Activated CD4-positive, alpha-beta T cell treated with anti-CD3 and anti-CD28 coated beads, Interleukin-2, amount 10 ng/mL, durations not matched to agents 24 days and 14 days (primary cell): ENCODE measurements around the gene TAF11L7. TPM values are rescaled to one million over a fixed set of nuclear protein-coding genes. Genes with fewer than 3 reads are reported as not detected.

Experiments used
- total RNA-seq: library from RNA; stranded (reverse); gene quantifications from 2 replicates; pipeline ENCODE4 v1.2.3, GENCODE V29; 2022

TAF11L7 gene
- total RNA-seq, 1 donor from 2014 or later, result not detected

Other genes with a start within 250 kb of the TAF11L7 start
- gene TAF11L2, start 87.5 kb downstream of the TAF11L7 start, total RNA-seq, result not detected in 2 replicates
- gene TAF11L3, start 67.4 kb downstream of the TAF11L7 start, total RNA-seq, result not detected in 2 replicates
- not detected in 2 replicates for gene TAF11L4, start 64.0 kb downstream of the TAF11L7 start, total RNA-seq
- gene TAF11L5, start 60.5 kb downstream of the TAF11L7 start, total RNA-seq, result not detected in 2 replicates
- gene TAF11L6, start 57.1 kb downstream of the TAF11L7 start, total RNA-seq, result not detected in 2 replicates
- gene TAF11L8, start 5.2 kb upstream of the TAF11L7 start, total RNA-seq, result not detected in 2 replicates
- gene TAF11L9, start 8.6 kb upstream of the TAF11L7 start, total RNA-seq, result not detected in 2 replicates
- gene TAF11L10, start 12.1 kb upstream of the TAF11L7 start, total RNA-seq, result not detected in 2 replicates
- not detected in 2 replicates for gene TAF11L11, start 18.4 kb upstream of the TAF11L7 start, total RNA-seq
- not detected in 2 replicates for gene TAF11L12, start 24.6 kb upstream of the TAF11L7 start, total RNA-seq
- not detected in 2 replicates for gene TAF11L13, start 46.3 kb upstream of the TAF11L7 start, total RNA-seq
- gene TAF11L14, start 48.7 kb upstream of the TAF11L7 start, total RNA-seq, result not detected in 2 replicates